HL-60 (cell line): Measurements from ENCODE around the gene FBN2.

Experiments
- GABPA ChIP-seq: IDR thresholded peaks from 2 replicates; pipeline ENCODE4 v1.6.1; 2012; ENCODE audit warnings: low read depth
- TF ChIP-seq, protein P1 (sequence below): IDR thresholded peaks from one replicate; pipeline ENCODE4 v1.5.1; 2011; ENCODE audit warnings: low read length, control low read depth, inconsistent platforms; ENCODE audit not compliant: insufficient read depth
- TF ChIP-seq, protein P2 (sequence below): IDR thresholded peaks from 2 replicates; pipeline ENCODE4 v1.6.1; 2012; ENCODE audit warnings: low read depth; ENCODE audit not compliant: insufficient replicate concordance

DNA sequence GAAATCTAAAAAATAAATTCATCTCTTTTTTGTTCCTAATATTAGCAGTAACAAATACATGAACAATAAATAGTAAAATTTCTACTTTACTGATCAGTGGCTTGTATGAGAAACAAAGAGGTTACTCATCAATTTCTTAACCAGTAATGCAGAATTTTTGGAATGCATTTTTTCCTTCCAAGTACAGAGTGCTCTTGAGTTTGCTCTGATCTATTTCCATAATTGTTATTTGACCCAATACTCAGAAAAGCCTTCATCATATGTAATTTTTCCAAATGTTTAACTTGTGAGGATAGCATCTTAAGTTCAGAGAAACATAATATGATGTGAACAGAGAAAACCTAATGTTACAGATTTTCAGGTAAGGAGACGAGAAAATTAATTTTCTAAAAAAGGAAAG is 47.3 kb downstream of the FBN2 start:
- TF ChIP-seq, protein P1, sequence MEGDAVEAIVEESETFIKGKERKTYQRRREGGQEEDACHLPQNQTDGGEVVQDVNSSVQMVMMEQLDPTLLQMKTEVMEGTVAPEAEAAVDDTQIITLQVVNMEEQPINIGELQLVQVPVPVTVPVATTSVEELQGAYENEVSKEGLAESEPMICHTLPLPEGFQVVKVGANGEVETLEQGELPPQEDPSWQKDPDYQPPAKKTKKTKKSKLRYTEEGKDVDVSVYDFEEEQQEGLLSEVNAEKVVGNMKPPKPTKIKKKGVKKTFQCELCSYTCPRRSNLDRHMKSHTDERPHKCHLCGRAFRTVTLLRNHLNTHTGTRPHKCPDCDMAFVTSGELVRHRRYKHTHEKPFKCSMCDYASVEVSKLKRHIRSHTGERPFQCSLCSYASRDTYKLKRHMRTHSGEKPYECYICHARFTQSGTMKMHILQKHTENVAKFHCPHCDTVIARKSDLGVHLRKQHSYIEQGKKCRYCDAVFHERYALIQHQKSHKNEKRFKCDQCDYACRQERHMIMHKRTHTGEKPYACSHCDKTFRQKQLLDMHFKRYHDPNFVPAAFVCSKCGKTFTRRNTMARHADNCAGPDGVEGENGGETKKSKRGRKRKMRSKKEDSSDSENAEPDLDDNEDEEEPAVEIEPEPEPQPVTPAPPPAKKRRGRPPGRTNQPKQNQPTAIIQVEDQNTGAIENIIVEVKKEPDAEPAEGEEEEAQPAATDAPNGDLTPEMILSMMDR = no peak
- TF ChIP-seq, protein P2, sequence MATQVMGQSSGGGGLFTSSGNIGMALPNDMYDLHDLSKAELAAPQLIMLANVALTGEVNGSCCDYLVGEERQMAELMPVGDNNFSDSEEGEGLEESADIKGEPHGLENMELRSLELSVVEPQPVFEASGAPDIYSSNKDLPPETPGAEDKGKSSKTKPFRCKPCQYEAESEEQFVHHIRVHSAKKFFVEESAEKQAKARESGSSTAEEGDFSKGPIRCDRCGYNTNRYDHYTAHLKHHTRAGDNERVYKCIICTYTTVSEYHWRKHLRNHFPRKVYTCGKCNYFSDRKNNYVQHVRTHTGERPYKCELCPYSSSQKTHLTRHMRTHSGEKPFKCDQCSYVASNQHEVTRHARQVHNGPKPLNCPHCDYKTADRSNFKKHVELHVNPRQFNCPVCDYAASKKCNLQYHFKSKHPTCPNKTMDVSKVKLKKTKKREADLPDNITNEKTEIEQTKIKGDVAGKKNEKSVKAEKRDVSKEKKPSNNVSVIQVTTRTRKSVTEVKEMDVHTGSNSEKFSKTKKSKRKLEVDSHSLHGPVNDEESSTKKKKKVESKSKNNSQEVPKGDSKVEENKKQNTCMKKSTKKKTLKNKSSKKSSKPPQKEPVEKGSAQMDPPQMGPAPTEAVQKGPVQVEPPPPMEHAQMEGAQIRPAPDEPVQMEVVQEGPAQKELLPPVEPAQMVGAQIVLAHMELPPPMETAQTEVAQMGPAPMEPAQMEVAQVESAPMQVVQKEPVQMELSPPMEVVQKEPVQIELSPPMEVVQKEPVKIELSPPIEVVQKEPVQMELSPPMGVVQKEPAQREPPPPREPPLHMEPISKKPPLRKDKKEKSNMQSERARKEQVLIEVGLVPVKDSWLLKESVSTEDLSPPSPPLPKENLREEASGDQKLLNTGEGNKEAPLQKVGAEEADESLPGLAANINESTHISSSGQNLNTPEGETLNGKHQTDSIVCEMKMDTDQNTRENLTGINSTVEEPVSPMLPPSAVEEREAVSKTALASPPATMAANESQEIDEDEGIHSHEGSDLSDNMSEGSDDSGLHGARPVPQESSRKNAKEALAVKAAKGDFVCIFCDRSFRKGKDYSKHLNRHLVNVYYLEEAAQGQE = no peak
- no peak for TF ChIP-seq GABPA
